Activated T-helper 1 cell treated with anti-CD3 and anti-CD28 coated beads, Interleukin-2, amount 50 U/mL, for 16 hours (primary cell): ENCODE measurements around the gene ZNF30.
"Not testable (repeated sequence)": the region's sequence is repeated elsewhere in the genome, so short reads cannot be mapped to it uniquely, and the experiment has no call there.

Experiments used
- DNase-seq, 2 donors: peaks; one replicate each; pipeline ENCODE4 v3.0.0-alpha.2; 2020; ENCODE audit warnings: low read depth in 1 of 2, low spot score in 1 of 2

The ZNF30 gene

DNA sequence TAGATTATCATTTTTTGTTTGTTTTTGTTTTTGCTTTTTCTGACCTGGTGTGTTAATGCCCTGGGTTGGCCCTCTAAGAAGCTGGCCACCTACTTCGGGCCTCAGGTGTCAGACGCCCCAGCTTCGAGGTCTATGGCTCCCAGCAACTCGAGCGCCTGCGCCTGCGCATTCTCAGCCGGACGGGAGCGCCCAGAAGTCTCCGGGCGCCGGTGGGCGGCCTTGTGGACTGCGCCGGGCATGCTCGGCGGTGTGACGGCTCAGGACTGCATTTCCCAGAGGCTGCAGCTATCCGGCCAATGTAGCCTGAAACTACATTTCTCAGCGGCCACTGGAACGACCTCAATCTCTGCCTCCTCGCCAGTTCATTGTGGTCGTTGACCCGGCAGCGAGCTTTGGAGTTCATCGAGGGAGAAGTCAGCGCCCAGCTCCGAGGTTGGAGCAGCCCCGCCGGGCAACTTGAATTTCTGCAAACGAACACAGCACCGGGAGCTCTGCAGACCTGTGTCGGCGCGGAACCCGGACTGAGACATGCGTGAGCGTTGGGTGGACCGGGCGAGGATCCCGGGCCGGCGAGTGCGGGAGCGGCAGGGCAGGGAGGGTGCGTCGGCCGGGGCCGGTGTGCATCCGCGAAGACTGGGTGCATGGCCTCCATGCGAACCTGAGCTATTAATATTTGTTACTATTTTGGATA is at the start of gene ZNF30:
Gene ZNF30, plus strand, starts transcription at position 219 of the 691 bp plus-strand sequence. CDS start 3,045 bp downstream, outside the sequence.
- peak; percentile 61 to 68 for DNase-seq

DNA sequence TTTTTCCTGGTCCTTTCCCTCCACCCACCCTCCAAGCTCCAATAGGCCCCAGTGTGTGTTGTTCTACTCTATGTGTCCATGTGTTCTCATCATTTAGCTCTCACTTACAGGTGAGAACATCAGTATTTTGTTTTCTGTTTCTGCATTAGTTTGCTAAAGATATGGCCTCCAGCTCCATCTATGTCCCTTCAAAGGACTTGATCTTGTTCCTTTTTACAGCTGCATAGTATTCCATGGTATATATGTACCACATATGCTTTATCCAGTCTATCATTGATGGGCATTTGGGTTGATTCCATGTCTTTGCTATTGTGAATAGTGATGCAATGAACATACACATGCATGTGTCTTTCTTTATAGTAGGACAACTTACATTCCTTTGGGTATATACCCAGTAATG is 47.1 kb upstream of the ZNF30 start:
- no peak for DNase-seq

DNA sequence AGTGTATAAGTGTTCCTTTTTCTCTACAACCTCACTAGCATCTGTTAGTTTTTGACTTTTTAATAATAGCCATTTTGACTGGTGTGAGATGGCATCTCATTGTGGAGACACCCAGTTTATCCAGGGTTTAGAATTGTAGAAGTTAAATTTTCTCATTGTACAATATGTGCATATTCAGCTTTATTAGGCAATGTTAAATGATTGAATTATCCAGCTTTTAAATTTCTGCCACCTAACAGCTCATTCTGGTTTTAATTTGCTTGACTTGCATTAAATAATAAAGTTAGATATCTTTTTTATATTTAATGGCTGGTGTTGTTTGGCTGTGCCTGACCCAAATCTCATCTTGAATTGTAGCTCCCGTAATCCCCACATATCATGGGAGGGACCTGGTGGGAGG is 46.7 kb upstream of the ZNF30 start:
- no peak for DNase-seq

DNA sequence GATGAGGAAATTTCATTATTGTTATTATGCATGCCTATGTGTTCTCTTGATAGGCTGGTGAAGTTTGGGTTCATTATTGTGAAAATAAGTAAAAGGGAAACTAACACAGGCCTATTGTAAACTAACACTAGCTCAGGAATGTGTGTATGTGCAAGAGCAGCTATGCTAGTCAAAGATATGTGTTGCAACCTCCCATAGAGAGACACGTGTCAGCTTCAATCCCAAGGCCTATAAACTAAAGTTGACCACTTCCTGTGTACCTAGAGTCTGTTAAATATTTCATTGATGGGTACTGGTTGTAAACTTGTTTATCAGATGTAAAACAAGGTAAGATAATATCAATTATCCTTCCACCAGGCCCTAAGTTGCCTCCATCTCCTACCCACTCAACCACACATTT is 44.7 kb upstream of the ZNF30 start:
- no peak for DNase-seq

DNA sequence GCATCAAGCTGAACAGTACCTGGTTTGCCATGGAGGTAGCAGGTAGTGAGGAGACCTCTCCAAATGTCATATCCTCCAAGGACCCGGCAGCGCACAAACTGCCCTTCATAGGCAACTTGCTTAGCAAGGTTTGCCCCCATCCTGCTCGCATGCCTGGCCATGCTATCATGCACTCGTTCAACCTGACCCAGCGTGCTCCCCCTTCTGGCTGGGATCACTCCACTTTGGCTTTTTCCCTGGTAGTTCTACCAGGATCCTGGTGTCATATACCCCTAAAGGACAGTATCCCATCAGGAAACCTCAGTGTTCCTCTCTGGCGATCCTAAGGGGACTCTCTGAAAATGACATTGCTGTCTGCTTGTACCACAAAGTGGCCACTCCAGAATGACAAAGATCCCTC is 38.6 kb upstream of the ZNF30 start:
- DNase-seq, result no peak

DNA sequence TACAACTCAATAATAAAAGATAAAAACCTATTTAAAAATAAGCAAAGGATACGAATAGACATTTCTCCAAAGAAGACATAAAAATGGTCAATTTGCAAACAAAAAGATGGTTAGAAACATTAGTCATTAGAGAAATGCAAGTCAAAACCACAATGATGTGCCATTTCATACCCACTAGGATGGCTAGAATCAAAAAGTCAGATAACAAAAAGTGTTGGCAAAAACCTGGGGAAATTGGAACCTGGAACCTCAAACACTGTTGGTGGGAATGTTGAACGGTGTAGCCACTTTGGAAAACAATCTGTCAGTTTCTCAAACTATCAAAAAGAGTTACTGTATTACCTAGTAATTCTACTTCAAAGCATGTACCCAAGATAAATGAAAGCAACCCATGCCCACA is 26.5 kb upstream of the ZNF30 start:
- no peak for DNase-seq

DNA sequence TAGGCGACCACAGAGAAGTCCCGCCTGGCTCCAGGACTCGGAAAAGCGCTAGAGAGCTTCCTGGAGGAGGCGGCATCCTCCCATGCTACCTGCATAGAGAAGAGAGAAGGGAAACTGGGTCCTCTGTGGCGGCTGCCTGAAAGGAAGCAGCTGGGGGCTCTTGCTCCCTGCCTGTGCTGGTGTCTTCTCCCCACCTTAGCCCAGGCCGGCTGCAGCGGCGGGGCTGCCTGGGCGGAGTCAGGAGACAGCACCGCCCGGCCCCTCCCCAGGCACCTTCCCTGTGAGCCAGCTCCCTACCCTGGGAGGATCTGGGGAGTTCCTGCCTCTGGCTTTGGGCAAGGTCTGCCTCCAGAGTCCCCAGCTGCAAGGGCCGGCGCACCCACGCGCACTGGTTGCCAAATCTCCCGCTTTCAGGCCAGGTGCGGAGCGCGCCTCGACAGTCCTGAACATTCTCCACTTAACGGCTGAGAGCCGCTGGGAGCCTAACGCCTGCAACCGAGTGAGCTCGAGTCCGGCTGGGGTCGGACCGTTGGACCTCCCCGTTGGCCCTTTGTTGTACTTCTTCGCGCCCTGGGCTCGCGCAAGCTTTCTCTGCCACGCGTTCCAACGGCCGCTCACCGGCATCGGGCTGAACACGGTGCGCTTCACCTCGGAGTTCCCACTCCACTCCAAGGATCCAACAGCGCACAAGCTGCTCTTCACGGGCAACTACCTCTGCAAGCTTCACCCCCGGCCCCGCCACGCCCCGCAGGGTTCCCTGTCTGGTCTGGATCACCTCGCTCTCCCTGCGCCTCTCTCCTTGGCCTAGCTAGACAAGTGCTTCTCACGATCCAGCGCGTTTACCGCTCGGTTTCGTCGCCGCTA is 21.8 kb upstream of the ZNF30 start:
- no peak for DNase-seq

DNA sequence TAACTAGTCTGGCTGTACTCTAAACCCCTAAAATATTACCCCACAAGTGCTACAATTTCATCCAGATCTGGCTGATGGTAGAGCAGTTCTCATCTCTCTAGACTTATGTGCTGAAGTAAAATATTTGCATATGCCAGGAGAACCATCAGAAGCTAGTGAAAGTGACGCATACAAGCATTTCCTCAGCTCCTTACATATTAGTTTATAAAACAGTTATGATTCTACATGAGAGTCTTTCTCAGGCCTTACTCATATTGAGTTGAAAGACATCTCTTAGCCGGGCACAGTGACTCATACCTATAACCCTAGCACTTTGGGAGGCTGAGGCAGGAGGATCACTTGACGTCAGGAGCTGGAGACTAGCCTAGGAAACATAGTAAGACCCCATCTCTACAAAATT is 15.9 kb upstream of the ZNF30 start:
- DNase-seq, result no peak

DNA sequence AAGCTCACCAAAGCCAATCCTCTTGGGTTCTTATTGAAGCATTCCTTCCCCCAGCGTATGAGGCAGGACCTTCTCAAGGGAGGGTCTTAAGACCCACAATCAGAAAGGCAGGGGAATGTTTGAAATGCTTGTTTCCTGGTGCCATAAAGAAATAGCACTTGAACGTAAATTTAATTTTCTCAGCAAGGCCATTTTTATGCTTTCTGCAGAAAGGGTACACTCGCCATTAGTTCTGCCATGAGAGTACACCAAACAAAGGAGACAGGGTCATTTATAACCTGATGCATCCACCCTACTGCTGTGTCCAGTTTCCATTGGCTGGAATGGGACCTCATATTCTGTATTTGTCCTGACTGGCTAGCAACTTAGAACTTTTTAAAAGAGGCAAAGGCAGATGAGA is 9.6 kb upstream of the ZNF30 start:
- DNase-seq, result not testable (repeated sequence)

DNA sequence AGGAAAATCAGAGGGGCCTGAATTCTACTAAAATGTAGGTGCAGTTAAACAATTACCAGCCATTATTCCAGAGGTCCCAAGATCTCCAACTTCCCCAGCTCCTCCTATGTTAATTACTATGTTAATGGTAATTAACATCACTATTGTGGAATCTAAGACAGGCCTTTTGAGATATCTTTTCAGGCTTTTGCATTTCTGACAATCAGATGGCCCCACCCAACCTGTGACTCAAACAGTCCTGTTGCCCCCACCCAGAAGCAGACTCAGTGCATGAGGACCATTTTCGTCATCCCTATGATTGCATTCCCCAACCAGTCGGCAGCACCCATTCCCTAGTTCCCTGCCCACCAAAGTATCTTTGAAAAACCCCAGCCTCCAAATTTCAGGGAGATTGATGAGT is 8.5 kb upstream of the ZNF30 start:
- DNase-seq, result no peak

DNA sequence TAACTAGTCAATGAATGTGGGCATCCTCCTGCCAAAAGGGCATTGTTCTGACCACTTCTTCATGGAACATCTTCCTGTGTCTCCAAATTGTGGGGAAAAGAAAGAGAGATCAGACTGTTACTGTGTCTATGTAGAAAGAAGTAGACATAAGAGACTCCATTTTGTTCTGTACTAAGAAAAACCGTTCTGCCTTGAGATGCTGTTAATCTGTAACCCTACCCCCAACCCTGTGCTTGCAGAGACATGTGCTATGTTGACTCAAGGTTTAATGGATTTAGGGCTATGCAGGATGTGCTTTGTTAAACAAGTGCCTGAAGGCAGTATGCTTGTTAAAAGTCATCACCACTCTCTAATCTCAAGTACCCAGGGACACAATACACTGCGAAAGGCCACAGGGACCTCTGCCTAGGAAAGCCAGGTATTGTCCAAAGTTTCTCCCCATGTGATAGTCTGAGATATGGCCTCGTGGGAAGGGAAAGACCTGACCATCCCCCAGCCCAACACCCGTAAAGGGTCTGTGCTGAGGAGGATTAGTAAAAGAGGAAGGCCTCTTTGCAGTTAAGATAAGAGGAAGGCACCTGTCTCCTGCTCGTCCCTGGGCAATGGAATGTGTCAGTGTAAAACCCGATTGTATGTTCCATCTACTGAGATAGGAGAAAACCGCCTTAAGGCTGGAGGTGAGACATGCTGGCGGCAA is 6.5 kb upstream of the ZNF30 start:
- not testable (repeated sequence) for DNase-seq

DNA sequence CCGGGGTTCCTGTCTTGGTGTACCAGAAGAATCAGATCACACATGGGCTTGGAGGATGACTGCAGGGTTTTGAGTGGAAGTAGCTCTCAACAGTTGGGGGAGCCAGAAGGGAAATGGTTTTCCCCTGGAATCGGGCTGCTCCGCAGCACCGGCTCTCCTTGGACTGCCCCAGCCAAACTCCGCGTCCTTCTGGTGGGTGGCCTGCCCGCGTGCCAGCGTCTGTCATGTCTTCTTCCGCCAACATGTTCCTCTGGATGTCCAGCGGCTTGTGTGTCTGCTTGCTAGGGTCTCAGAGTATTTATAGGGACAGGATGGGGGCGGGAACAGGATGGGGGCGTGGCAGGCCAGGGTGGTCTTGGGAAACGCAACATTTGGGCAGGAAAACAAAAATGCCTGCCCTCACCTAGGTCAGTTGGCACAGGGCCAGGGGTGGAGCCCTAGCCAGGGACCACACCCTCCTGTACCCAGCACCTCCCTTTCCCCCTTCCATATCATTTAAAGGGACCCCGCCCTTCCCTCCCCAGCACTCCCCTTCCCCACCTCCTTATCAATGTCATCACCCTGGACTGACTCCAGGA is 1.3 kb upstream of the ZNF30 start:
- DNase-seq, result no peak

DNA sequence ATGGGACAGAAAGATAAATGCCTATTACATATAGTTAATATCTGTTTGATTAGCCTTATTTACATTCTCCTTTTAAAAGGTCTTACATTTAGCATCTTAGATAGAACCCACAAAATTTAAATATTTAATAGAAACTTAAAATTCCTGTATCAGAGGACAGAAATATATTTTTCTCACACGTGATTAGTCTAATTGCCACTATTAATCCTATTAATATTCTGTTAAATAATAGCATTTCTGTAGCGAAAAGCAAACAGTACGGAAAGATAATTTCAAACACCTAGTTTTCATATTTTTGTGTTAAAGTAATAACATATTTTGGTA is 380 bp upstream of the ZNF30 start:
- DNase-seq, result no peak

DNA sequence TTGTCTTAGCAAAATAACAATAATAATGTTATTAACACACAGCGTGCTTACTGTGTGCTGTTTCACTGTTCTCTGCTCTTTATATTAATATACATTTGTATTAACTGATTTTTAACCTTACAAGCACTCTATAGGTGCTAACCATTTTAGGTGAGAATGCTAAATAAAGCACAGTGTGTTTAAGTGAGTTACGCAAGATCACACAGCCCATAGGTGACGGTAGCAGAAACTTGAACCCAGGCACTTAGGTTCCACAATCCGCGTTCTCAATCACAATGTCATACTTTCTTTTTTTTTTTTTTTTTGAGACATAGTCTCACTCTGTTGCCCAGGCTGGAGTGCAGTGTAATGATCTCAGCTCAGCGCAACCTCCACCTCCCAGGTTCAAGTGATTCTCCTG is 5.8 kb downstream of the ZNF30 start:
- DNase-seq, result no peak

DNA sequence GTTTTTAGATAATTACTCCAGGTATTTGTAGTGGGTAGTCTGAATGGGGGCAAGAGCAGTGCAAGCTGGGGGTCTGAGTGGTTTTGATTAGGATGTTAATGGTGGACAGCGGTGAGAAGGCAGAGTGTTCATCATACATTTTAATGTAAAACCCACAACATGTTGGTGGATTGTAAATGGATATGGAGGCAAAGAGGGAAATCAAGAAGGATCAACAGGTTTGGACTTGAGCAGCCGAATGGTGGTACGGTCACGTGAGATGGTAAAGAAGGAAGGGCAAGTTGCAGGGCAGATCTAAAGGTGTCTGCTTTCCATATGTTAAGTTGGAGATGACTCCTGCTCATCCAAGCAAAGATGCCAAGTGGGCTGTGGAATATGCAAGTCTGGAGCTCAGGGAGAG is 9.5 kb downstream of the ZNF30 start:
- DNase-seq, result no peak

DNA sequence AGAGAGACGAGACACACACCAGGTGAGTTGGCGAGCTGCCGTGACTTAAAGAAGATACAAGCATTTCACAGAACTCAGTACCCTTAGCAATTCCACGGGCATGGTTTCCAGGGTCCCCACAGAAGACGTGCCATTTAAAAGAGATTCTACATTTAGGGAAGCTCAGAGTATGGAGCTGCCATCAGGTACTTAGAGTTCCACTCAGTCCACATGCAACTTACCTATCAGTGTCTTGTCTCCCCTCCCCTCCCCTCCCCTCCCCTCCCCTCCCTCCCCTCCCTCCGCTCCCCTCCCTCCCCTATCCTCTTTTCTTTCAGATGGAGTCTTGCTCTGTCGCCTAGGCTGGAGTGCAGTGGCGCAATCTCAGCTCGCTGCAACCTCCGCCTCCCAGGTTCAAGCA is 12.2 kb downstream of the ZNF30 start:
- no peak for DNase-seq

DNA sequence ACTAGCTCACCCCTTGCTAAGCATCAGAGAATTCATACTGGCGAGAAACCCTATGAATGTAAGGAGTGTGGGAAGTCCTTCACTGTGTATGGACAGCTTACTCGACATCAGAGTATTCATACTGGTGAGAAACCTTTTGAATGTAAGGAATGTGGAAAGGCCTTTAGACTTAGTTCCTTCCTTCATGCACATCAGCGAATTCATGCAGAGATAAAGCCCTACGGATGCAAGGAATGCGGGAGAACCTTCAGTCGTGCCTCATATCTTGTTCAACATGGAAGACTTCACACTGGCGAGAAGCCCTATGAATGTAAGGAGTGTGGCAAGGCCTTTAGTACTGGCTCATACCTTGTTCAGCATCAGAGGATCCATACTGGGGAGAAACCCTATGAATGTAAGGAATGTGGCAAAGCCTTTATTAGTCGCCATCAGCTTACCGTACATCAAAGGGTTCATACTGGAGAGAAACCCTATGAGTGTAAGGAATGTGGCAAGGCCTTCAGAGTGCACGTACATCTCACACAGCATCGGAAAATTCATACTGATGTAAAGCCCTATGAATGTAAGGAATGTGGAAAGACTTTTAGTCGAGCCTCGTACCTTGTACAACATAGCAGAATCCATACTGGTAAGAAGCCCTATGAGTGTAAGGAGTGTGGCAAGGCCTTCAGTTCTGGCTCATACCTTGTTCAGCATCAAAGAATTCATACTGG is 17.3 kb downstream of the ZNF30 start:
- no peak for DNase-seq

DNA sequence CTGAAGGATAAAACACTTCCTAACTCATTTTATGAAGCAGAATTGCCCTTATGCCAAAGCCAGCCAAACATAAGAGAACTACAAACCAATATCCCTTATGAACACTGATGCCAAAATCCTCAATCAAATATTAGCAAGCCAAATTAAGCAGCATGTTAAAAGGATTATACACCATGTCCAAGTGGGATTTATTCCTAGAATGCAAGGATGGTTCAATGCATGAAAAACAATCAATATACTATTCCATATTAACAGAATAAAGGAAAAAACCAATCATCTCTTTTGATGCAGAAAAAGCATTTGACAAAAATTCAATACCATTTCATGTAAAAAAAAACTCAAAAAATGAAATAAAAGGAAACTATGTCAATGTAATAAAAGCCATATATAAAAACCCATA is 26.4 kb downstream of the ZNF30 start:
- no peak for DNase-seq

DNA sequence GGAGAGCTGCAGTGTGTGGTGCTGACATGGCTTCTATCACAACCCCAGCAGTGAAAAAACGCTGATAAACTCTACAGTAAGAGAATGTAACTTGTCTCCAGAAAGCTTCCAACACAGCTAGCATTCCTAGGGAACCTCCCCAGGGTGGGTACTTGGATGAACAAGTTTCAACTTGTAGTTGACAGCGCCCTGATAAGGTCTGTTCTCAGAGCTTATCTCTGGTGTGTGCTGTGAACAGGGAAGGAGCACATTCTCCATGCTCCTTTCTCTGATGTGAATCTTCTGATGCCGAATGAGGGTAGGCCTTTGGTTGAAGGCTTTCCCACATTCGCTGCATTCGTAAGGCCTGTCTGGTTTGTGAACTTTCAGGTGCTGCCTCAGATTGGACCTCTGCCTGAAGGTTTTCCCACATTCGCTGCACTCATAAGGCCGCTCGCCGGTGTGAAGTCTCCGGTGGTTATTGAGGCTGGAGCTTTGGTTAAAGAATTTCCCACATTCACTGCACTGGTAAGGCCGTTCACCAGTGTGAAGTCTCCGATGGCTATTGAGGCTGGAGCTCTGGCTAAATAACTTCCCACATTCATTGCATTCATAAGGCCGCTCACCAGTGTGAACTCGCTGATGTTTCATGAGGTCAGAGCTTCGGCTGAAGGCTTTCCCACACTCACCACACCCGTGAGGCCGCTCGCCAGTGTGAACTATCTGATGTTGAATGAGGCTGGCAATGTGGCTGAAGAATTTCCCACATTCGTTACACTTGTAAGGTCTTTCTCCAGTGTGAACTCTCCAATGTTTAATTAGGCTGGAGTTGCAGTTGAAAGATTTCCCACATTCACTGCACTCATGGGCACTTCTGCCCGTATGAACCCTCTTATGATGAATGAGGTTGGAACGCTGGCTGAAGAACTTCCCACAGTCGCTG is 31.4 kb downstream of the ZNF30 start:
- no peak for DNase-seq

DNA sequence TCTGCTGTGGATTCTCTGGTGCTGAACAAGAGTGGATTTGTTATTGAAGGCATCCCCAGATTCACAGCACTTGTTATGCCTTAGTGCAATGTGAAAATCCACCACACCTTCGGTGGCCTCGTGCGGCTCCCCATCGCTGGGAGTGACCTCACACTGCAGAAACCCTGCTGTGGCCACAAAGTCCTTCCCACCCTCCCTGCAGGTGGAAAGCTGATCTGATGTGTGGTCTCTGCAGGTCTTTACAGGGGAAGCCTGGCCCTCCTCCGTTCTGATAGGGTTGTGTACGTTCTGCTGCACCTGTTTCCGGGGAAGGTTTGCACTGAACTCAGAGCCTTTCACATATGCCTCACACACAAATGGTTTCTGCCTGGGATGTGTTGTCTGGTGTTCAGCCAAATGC is 32.3 kb downstream of the ZNF30 start:
- no peak for DNase-seq
